H1 (cell line): ENCODE data around the gene XPO6. TPM values are rescaled to one million over a fixed set of nuclear protein-coding genes. Genes with fewer than 3 reads are reported as not detected.

ENCODE experiments used
- CTCF ChIA-PET: fragments of 300-600 bp; sonication (Branson Sonifier 250); formaldehyde crosslinking; loops from one replicate; lab custom pipeline; 2021; ENCODE audit not compliant: partially characterized antibody; lab: Charles Lee
- POLR2A ChIA-PET: fragments of 300-600 bp; sonication (Branson Sonifier 250); formaldehyde crosslinking; loops from one replicate; lab custom pipeline; 2021; ENCODE audit warnings: inconsistent platforms; ENCODE audit not compliant: partially characterized antibody; lab: Charles Lee
- DNase-seq, 2 experiments: peaks; one replicate each; pipeline versions ENCODE4 v3.0.0 to v3.0.0-alpha.2; 2010 to 2022; ENCODE audit warnings: low spot score in 2 of 2, low read depth in 1 of 2, mixed read lengths in 1 of 2
- FAIRE-seq: peaks from 2 replicates; lab custom pipeline; 2011; peaks lifted over from hg19 to GRCh38; lab: Jason Lieb, UNC
- H2AFZ ChIP-seq: 2 replicates; pipeline ENCODE4 v1.8.1; 2012; ENCODE audit warnings: low read length, inconsistent platforms
- H2AK5ac ChIP-seq: 2 replicates; pipeline ENCODE4 v1.6.1; 2013; ENCODE audit warnings: low read depth, low read length
- H2BK120ac ChIP-seq: replicated peaks from 2 replicates; pipeline ENCODE3; 2013; ENCODE audit warnings: low read depth, low read length, inconsistent platforms
- H2BK12ac ChIP-seq: 2 replicates; pipeline ENCODE4 v1.6.1; 2013; ENCODE audit warnings: low read depth, low read length
- H2BK15ac ChIP-seq: 2 replicates; pipeline ENCODE4 v1.6.1; 2013; ENCODE audit warnings: low read length
- H2BK20ac ChIP-seq: 2 replicates; pipeline ENCODE4 v1.6.1; 2013; ENCODE audit warnings: low read length
- H2BK5ac ChIP-seq: 2 replicates; pipeline ENCODE4 v1.6.1; 2013; ENCODE audit warnings: low read depth, low read length
- H3K14ac ChIP-seq: 2 replicates; pipeline ENCODE4 v1.6.1; 2013; ENCODE audit warnings: inconsistent platforms; ENCODE audit not compliant: insufficient read length
- H3K18ac ChIP-seq: 2 replicates; pipeline ENCODE4 v1.6.1; 2013; ENCODE audit warnings: low read length; ENCODE audit errors: extremely low read depth
- H3K23ac ChIP-seq: 2 replicates; pipeline ENCODE4 v1.6.1; 2013; ENCODE audit warnings: inconsistent platforms; ENCODE audit not compliant: insufficient read length
- H3K23me2 ChIP-seq: 2 replicates; pipeline ENCODE4 v1.6.1; 2013; ENCODE audit warnings: low read depth, low read length
- H3K27ac ChIP-seq: 2 replicates; pipeline ENCODE4 v1.6.1; 2011; ENCODE audit warnings: low read depth, low read length, inconsistent platforms
- H3K27me3 ChIP-seq, 4 experiments: replicated peaks in 1 of 4; 1 replicate in 1 of 4; 2 replicates in 3 of 4; pipeline versions ENCODE4 v1.6.1 to v1.8.1; 2011 to 2013; ENCODE audit warnings: low read length in 3 of 4, mild to moderate bottlenecking in 3 of 4, inconsistent platforms in 2 of 4, mixed read lengths in 2 of 4, moderate library complexity in 1 of 4; ENCODE audit not compliant: control insufficient read depth in 3 of 4, insufficient read depth in 3 of 4; ENCODE audit errors: extremely low read depth in 1 of 4
- H3K36me3 ChIP-seq, 4 experiments: 2 replicates each; pipeline versions ENCODE4 v1.6.1 to v1.8.1; 2011 to 2013; ENCODE audit warnings: mild to moderate bottlenecking in 4 of 4, low read length in 3 of 4, moderate library complexity in 2 of 4, control low read depth in 1 of 4, inconsistent platforms in 1 of 4; ENCODE audit not compliant: insufficient read depth in 4 of 4, control insufficient read depth in 2 of 4
- H3K4ac ChIP-seq: replicated peaks from 2 replicates; pipeline ENCODE3; 2013; ENCODE audit warnings: low read length, low read depth, mixed read lengths, inconsistent platforms; ENCODE audit not compliant: insufficient read length
- H3K4me1 ChIP-seq, 4 experiments: replicated peaks in 1 of 4; 1 replicate in 1 of 4; 2 replicates in 3 of 4; pipeline versions ENCODE4 v1.6.1 to v1.8.1; 2011 to 2013; ENCODE audit warnings: low read length in 3 of 4, inconsistent platforms in 2 of 4, mixed read lengths in 1 of 4; ENCODE audit not compliant: insufficient read depth in 4 of 4, control insufficient read depth in 3 of 4
- H3K4me2 ChIP-seq, 2 experiments: 2 replicates each; pipeline versions ENCODE4 v1.6.1 to v1.8.1; 2011 to 2013; ENCODE audit warnings: low read depth in 2 of 2, low read length in 2 of 2, control low read depth in 1 of 2, inconsistent platforms in 1 of 2, mild to moderate bottlenecking in 1 of 2; ENCODE audit not compliant: insufficient read depth in 1 of 2
- H3K4me3 ChIP-seq, 4 experiments: fragments of 200-600, 300-600 bp in 1 of 4; sonication (generic), shearing (Covaris generic), sonication (Bioruptor Twin) in 1 of 4; 2 replicates each; pipeline versions ENCODE4 v1.5.1 to v1.8.1; 2011 to 2016; ENCODE audit warnings: low read length in 4 of 4, low read depth in 3 of 4, control low read depth in 2 of 4, inconsistent platforms in 2 of 4, mild to moderate bottlenecking in 2 of 4, mixed read lengths in 1 of 4, moderate library complexity in 1 of 4; ENCODE audit not compliant: insufficient read depth in 2 of 4; ENCODE audit errors: extremely low read depth in 1 of 4
- H3K56ac ChIP-seq: replicated peaks from 2 replicates; pipeline ENCODE3; 2013; ENCODE audit warnings: low read depth, mild to moderate bottlenecking, mixed read lengths, low read length, inconsistent platforms; ENCODE audit not compliant: insufficient read length
- H3K79me1 ChIP-seq: 2 replicates; pipeline ENCODE4 v1.6.1; 2013; ENCODE audit warnings: low read depth, low read length, control low read depth
- H3K79me2 ChIP-seq, 2 experiments: 2 replicates each; pipeline versions ENCODE4 v1.6.1 to v1.8.1; 2012 to 2013; ENCODE audit warnings: low read length in 2 of 2, mild to moderate bottlenecking in 2 of 2, inconsistent platforms in 1 of 2; ENCODE audit not compliant: insufficient read depth in 2 of 2, control insufficient read depth in 1 of 2
- H3K9ac ChIP-seq, 4 experiments: replicated peaks in 1 of 4; 1 replicate in 1 of 4; 2 replicates in 3 of 4; pipeline versions ENCODE4 v1.6.1 to v1.8.1; 2011 to 2013; ENCODE audit warnings: low read depth in 3 of 4, low read length in 3 of 4, control low read depth in 2 of 4, mild to moderate bottlenecking in 2 of 4, moderate library complexity in 2 of 4, inconsistent platforms in 1 of 4; ENCODE audit errors: extremely low read depth in 1 of 4
- H3K9me3 ChIP-seq, 2 experiments: 2 replicates each; pipeline versions ENCODE4 v1.6.1 to v1.8.1; 2012 to 2013; ENCODE audit warnings: mild to moderate bottlenecking in 2 of 2, moderate library complexity in 2 of 2, control low read depth in 1 of 2, inconsistent platforms in 1 of 2, low read depth in 1 of 2, low read length in 1 of 2, mixed read lengths in 1 of 2; ENCODE audit not compliant: insufficient read depth in 2 of 2
- H4K20me1 ChIP-seq, 2 experiments: replicated peaks in 1 of 2; 2 replicates each; pipeline versions ENCODE3 to v1.8.1; 2011 to 2013; ENCODE audit warnings: inconsistent platforms in 2 of 2, low read length in 2 of 2, mild to moderate bottlenecking in 1 of 2; ENCODE audit not compliant: insufficient read depth in 2 of 2, control insufficient read depth in 1 of 2
- H4K5ac ChIP-seq: 2 replicates; pipeline ENCODE4 v1.6.1; 2013; ENCODE audit warnings: low read length, low read depth, mixed read lengths, inconsistent platforms; ENCODE audit not compliant: insufficient read length
- H4K8ac ChIP-seq: 2 replicates; pipeline ENCODE4 v1.8.0; 2013; ENCODE audit warnings: mild to moderate bottlenecking, moderate library complexity, low read length, inconsistent platforms; ENCODE audit not compliant: insufficient read depth; ENCODE audit errors: extremely low read depth
- H4K91ac ChIP-seq: replicated peaks from 2 replicates; pipeline ENCODE3; 2013; ENCODE audit warnings: low read length, mixed read lengths, inconsistent platforms; ENCODE audit not compliant: insufficient read length
- ASH2L ChIP-seq: fragments of 200-600, 300-600 bp; sonication (generic); IDR thresholded peaks from one replicate; pipeline ENCODE4 v1.7.1; 2017; ENCODE audit warnings: low read length
- BRCA1 ChIP-seq: IDR thresholded peaks from 2 replicates; pipeline ENCODE4 v1.6.1; 2012; ENCODE audit warnings: low read depth, low read length, improper control_type of control experiment
- CBX8 ChIP-seq: fragments of 300-800, 300-1000 bp; sonication (generic); IDR thresholded peaks from 2 replicates; pipeline ENCODE4 v1.7.1; 2016; ENCODE audit warnings: low read depth, low read length, borderline replicate concordance
- GTF2F1 ChIP-seq: IDR thresholded peaks from 2 replicates; pipeline ENCODE4 v1.6.1; 2012; ENCODE audit warnings: low read depth, low read length, improper control_type of control experiment, borderline replicate concordance
- KDM5A ChIP-seq: fragments of 200-600 bp; IDR thresholded peaks from 2 replicates; pipeline ENCODE4 v1.7.1; 2012; ENCODE audit warnings: mild to moderate bottlenecking, low read length, inconsistent platforms, mixed read lengths
- MAFK ChIP-seq: IDR thresholded peaks from 2 replicates; pipeline ENCODE4 v1.6.1; 2012; ENCODE audit warnings: low read depth, mild to moderate bottlenecking, improper control_type of control experiment, low read length
- NRF1 ChIP-seq: IDR thresholded peaks from 2 replicates; pipeline ENCODE4 v1.6.1; 2011; ENCODE audit warnings: mild to moderate bottlenecking, low read depth, low read length, improper control_type of control experiment
- SAP30 ChIP-seq: fragments of 300-600 bp; sonication (generic); IDR thresholded peaks from 2 replicates; pipeline ENCODE4 v1.7.1; 2012; ENCODE audit warnings: low read length, moderate library complexity, mild to moderate bottlenecking, inconsistent platforms; ENCODE audit not compliant: insufficient read depth, insufficient replicate concordance
- SIRT6 ChIP-seq: IDR thresholded peaks from one replicate; pipeline ENCODE4 v1.7.1; 2012; ENCODE audit warnings: low read length, inconsistent platforms
- WGBS, 2 experiments: shearing (Covaris generic) in 1 of 2; methylation state at CpG; one replicate each; pipeline versions ENCODE4 v1.1.6 to v1.1.7; 2013 to 2015; ENCODE audit warnings: low lambda C conversion rate in 2 of 2, mixed read lengths in 2 of 2, inconsistent platforms in 1 of 2, low coverage in 1 of 2, missing lambda C conversion rate in 1 of 2; ENCODE audit not compliant: insufficient replicate concordance in 2 of 2, insufficient coverage in 1 of 2, insufficient read length in 1 of 2; ENCODE audit errors: extremely low coverage in 1 of 2, missing lambda C conversion rate in 1 of 2; 5-methylcytosine and 5-hydroxymethylcytosine counted together
- polyA plus RNA-seq, 7 experiments: library from polyadenylated mRNA; depleted of rRNA in 3 of 7; stranded (reverse) in 5 of 7; unstranded in 2 of 7; fragments of >200 nt in 5 of 7; fragments of 200-250 nt in 2 of 7; gene quantifications; 1 replicate in 5 of 7; 2 replicates in 1 of 7; 4 replicates in 1 of 7; pipeline versions ENCODE4 v1.2.1 to v1.2.3, GENCODE V29; 2011 to 2013; ENCODE audit warnings: missing spikeins in 2 of 7, mixed read lengths in 2 of 7
- total RNA-seq: library from RNA; stranded (reverse); fragmentation: NEBNext Ultra II Directional; extraction: Animal tissue kit (Norgen Biotek cat#: 25700); gene quantifications from 2 replicates; pipeline ENCODE4 v1.2.1, GENCODE V29; 2021
- TF ChIP-seq, protein P1 (sequence below): IDR thresholded peaks from 2 replicates; pipeline ENCODE4 v1.6.1; 2011; ENCODE audit warnings: low read length, improper control_type of control experiment

Gene XPO6
- total and polyA plus RNA-seq, 2 of the 8 experiments (the other 6 are each of a cell fraction or from before 2014, with no cell fraction given) = 152 to 254 TPM

DNA sequence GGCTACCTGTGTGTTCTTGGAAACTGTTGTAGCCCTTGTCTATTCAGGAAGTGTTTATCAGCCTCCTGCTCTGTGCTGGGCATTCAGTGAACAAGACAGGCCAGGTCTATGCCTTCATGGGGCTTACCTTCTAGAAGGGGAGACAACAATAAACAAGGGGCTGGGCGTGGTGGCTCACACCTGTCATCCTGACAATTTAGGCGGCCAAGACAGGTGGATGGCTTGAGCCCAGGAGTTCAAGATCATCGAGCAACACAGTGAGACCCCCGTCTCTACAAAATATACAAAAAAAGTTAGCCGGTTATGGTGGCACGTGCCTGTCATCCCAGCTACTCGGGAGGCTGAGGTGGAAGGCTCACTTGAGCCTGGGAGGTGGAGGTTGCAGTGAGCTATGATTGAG lies 142.8 kb downstream of the XPO6 start:
- Histone ChIP-seq H3K4me1 (no peaks in the 10 kb centered on the region; a peak in 2 of 7 replicates), H2BK15ac (no peak overlapping the region), H3K36me3 (no peaks in the 10 kb centered on the region), H3K56ac (no peak overlapping the region), H3K18ac (no peak overlapping the region), H2BK5ac (no peak overlapping the region), H3K9ac (no peak overlapping the region), H3K23ac (no peak overlapping the region), H3K9me3 (no peaks in the 10 kb centered on the region), H4K91ac (no peak overlapping the region), H2AK5ac (no peak overlapping the region), H3K27ac (no peak overlapping the region), H3K4me2 (no peak overlapping the region), H2BK20ac (no peak overlapping the region), H2AFZ (no peak overlapping the region), H4K8ac (no peak overlapping the region), H3K27me3 (peaks cover 5 to 12% (median 11%) of the 10 kb centered on the region in 4 experiments), H3K79me2 (no peaks in the 10 kb centered on the region), H3K4me3 (no peak overlapping the region), H4K5ac (no peak overlapping the region), H2BK120ac (no peak overlapping the region), H3K14ac (no peak overlapping the region), H3K79me1 (no peaks in the 10 kb centered on the region), H3K4ac (no peak overlapping the region), H4K20me1 (peaks cover 0 to 2% of the 10 kb centered on the region in 2 experiments), H2BK12ac (no peak overlapping the region), H3K23me2 (no peaks in the 10 kb centered on the region)
- DNase-seq (no peak), FAIRE-seq (no peak)
- WGBS, 2 experiments = 90% methylated on average over 7 of the region's 7 CpGs; no CpG with 5 or more reads in 1 of the 2 experiments
- POLR2A ChIA-PET = no interaction called here
- CTCF ChIA-PET = interaction anchor here (1.0 to 7.4 kb wide), 4 partner anchors 22 to 428 kb away, joined by 3 to 77 read pairs (median 9); no protein-coding TSS in a partner anchor
- TF ChIP-seq ASH2L = no peak
- no peak for TF ChIP-seq SAP30
- TF ChIP-seq SIRT6 = no peak
- TF ChIP-seq, protein P1, sequence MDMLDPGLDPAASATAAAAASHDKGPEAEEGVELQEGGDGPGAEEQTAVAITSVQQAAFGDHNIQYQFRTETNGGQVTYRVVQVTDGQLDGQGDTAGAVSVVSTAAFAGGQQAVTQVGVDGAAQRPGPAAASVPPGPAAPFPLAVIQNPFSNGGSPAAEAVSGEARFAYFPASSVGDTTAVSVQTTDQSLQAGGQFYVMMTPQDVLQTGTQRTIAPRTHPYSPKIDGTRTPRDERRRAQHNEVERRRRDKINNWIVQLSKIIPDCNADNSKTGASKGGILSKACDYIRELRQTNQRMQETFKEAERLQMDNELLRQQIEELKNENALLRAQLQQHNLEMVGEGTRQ = no peak
- no peak for TF ChIP-seq MAFK
- no peak for TF ChIP-seq CBX8
- no peak for TF ChIP-seq BRCA1
- no peak for TF ChIP-seq NRF1
- no peak for TF ChIP-seq GTF2F1
- TF ChIP-seq KDM5A = no peak
